OCI-LY1 (cell line): ENCODE data around the gene GJA5.

Experiments
- CTCF ChIP-seq: fragments of 200-600 bp; sonication (generic), shearing (Covaris generic); IDR thresholded peaks from 2 replicates; pipeline ENCODE4 v1.5.1; 2017; ENCODE audit warnings: mild to moderate bottlenecking, antibody characterized with exemption, low read length, moderate library complexity, mixed read lengths
- EZH2 ChIP-seq: fragments of 200-600 bp; sonication (generic), shearing (Covaris generic); IDR thresholded peaks from 2 replicates; pipeline ENCODE4 v1.8.0; 2017; ENCODE audit warnings: borderline replicate concordance, mixed run types, mild to moderate bottlenecking, antibody characterized with exemption, low read length, moderate library complexity, mixed read lengths

- TF ChIP-seq CTCF (no peak), EZH2 (no peak)
These were observed 34.2 kb downstream of the GJA5 start for GRCh38 chr1:147726168-147726567.
